Measurements from ENCODE around the gene HDHD2. TPM values are rescaled to one million over a fixed set of nuclear protein-coding genes. Genes with fewer than 3 reads are reported as not detected.

Gene HDHD2
- total and polyA plus RNA-seq, 2 donors = 28.7 TPM

GRCh38 chr18:47067648-47068047 lies 82.7 kb downstream of the HDHD2 start:
- H3K4me1 ChIP-seq (ENCODE audit: insufficient read depth) = no peaks in the 10 kb centered on the region
- DNase-seq (ENCODE audit: extremely low spot score) = no peak
- WGBS = 70% methylated on average over 3 of the region's 3 CpGs
- no peak overlapping the region for H3K27ac ChIP-seq (ENCODE audit: low read depth)
- H3K36me3 ChIP-seq (ENCODE audit: insufficient read depth) = no peaks in the 10 kb centered on the region
- H3K4me3 ChIP-seq (ENCODE audit: low read depth, low read length) = no peak overlapping the region

GRCh38 chr18:47063096-47063495 lies 87.2 kb downstream of the HDHD2 start:
- no peaks in the 10 kb centered on the region for H3K4me1 ChIP-seq (ENCODE audit: insufficient read depth)
- H3K36me3 ChIP-seq (ENCODE audit: insufficient read depth) = no peaks in the 10 kb centered on the region
- no peak overlapping the region for H3K27ac ChIP-seq (ENCODE audit: low read depth)
- no peak for DNase-seq (ENCODE audit: extremely low spot score)
- WGBS = 85% methylated on average over 8 of the region's 8 CpGs
- H3K4me3 ChIP-seq (ENCODE audit: low read depth, low read length) = no peak overlapping the region

- Histone ChIP-seq H3K27ac (ENCODE audit: low read depth) (no peak overlapping the region), H3K4me1 (ENCODE audit: insufficient read depth) (no peaks in the 10 kb centered on the region), H3K36me3 (ENCODE audit: insufficient read depth) (no peaks in the 10 kb centered on the region), H3K4me3 (ENCODE audit: low read depth, low read length) (no peak overlapping the region)
- DNase-seq (ENCODE audit: extremely low spot score) = no peak
- WGBS = 41% methylated on average over 2 of the region's 2 CpGs
Measured at GRCh38 chr18:47062471-47062870, 87.8 kb downstream of the HDHD2 start.

Small RNA genes within 50 kb of the gene (small RNA-seq; reads per million reads assigned to genes)
- not detected for gene AC012254.4

Other genes with a start within 250 kb of the HDHD2 start
- 75.4 TPM for gene PIAS2, start 233.0 kb downstream of the HDHD2 start, total RNA-seq
- gene PIAS2, start 233.0 kb downstream of the HDHD2 start, polyA plus RNA-seq = 9.6 TPM
- 4.4 TPM for gene KATNAL2, start 232.9 kb downstream of the HDHD2 start, total RNA-seq
- 1.8 TPM for gene KATNAL2, start 232.9 kb downstream of the HDHD2 start, polyA plus RNA-seq
- gene ELOA2, start 114.9 kb downstream of the HDHD2 start, total RNA-seq = not detected
- not detected for gene ELOA2, start 114.9 kb downstream of the HDHD2 start, polyA plus RNA-seq
- gene IER3IP1, start 25.9 kb upstream of the HDHD2 start, total RNA-seq = 31.4 TPM
- 12.9 TPM for gene IER3IP1, start 25.9 kb upstream of the HDHD2 start, polyA plus RNA-seq
- gene SKOR2, start 101.2 kb upstream of the HDHD2 start, total RNA-seq = not detected
- not detected for gene SKOR2, start 101.2 kb upstream of the HDHD2 start, polyA plus RNA-seq